ACHN (cell line): ENCODE measurements around the gene P2RX1.

Experiments used
- DNase-seq: peaks from one replicate; pipeline ENCODE4 v3.0.0-alpha.2; 2015
- in situ Hi-C: cut with HindIII; loops from 2 replicates; pipeline ENCODE4 v1.10.0; 2017; ENCODE audit warnings: low sequenced_read_pairs, low pct_ligation_motif_present, low pct_unique_long_range_greater_than_20kb

The P2RX1 gene

DNA sequence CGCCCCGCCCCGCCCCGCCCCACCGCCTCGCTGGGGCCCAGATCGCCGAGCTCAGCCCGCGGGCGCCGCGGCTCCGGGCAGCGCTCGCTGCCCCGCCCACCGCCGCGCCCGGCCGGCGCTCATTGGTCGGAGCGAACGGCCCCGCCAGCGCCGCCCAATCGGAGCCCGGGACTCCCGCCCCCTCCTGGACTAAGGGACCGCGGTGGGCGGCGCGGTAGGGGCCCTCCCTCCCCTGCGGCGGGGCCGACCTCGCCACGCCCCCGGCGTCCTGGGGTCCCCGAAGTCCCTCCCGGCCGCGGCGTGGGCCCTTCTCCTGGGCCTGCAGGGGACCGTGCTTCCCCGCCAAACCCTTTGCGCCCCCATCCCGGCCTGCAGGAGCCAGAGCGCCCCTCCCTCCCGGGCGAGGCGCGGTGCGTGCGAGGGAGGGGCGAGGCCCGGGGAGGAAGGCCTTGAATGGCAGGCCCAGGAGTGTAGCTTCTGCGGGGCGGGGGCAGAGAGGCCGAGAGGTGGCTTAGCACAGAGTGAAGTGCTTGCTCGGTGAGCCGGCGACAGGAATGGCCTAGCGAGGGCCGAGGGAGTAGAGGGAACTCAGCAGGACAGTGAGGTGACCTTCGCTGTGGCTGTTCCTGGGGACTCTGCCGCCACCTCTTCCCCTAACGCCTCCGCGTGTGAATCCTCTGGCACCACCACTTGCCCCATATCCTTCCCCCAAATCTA lies 23.1 kb downstream of the P2RX1 start, which contains the start of gene CAMKK1:
Gene CAMKK1 (minus strand): TSS at position 51 of the 717 bp plus-strand sequence. CDS start 7,366 bp downstream, outside the sequence.
- peak; percentile 91 for DNase-seq
- in situ Hi-C loops = no loop called here

DNA sequence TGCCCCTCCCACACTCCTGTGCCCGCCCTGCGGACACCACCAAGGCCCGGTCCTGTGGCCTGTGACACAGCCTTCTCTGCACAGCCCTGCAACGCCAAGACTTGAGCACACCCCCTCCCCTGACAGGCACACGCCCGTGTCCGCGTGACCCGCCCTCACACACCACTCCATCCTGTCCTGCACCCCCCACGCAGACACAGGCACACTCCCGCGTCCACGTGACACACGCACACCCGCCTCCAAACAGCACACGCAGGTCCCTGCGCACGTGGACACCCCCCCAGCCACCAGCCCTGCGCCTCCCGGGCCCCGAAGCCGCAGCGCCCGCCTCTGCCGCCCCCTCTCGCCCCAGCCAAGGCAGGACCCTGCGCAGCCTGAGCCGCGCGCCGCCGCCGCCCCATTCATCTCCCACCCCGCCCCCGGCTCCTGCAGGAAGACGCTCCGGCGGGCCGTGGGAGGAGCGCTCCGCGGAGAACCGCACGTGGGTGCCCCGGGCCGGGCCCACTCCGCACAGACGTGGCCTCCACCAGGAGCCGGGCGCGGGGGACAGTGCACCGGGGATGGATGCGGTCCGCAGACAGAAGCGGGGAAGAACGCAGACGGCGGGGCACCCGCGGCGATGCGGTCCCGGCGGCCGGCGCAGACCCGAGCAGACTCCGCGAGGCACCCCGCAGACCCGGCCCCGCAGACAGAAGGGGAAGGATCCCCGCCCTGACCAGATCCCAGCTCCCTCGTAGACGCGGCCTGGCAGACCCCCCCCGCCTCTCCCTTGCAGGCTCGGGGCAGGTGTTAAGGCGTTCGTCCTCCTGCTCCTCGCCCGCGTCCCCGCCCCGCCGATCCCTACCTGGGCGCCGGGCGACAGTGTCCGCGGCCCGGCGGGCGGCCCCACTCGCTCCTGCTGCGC lies 23.9 kb downstream of the P2RX1 start:
- DNase-seq = peak; percentile 89
- in situ Hi-C loops = no loop called here

DNA sequence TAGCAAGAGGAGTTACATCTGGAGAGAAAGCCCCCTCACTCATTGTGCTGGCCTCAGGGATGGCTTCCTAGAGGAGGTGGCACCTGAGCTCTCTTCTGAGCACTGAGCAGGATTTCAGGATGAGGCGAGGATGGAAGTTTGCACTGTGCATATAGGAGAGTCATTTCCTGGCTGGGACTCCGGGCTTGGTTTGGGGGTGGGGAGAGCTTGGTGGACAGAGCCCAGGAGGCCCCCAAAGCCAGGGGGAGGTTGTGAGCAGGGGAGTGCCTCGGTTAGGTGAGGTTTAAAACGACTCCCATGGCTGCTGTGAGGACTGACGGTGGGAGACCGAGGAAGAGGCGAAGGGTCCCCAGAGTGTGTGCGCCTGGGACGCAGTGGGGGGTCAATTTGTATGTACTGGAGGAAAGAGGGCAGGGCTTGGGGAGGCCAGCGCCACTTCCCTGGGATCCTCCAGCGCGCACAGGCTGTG lies 24.6 kb downstream of the P2RX1 start:
- DNase-seq = peak; percentile 43
- in situ Hi-C loops = no loop called here

DNA sequence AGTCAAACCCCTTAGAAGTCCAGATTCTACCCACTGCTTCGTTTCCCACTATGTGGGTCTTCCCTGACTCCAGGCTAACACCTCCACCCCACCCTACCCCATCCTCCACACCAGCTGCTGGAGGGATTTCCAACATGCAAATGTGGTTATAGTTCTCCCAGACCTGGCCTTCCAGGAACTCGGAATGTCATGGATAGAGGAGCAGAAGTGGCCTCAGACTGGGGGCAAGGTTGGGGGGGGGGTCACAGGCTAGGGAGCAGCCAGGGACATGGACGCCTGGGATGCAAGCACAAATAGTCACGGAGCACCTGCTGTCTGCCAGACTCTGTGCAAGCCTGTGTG lies 25.4 kb downstream of the P2RX1 start:
- DNase-seq = no peak

DNA sequence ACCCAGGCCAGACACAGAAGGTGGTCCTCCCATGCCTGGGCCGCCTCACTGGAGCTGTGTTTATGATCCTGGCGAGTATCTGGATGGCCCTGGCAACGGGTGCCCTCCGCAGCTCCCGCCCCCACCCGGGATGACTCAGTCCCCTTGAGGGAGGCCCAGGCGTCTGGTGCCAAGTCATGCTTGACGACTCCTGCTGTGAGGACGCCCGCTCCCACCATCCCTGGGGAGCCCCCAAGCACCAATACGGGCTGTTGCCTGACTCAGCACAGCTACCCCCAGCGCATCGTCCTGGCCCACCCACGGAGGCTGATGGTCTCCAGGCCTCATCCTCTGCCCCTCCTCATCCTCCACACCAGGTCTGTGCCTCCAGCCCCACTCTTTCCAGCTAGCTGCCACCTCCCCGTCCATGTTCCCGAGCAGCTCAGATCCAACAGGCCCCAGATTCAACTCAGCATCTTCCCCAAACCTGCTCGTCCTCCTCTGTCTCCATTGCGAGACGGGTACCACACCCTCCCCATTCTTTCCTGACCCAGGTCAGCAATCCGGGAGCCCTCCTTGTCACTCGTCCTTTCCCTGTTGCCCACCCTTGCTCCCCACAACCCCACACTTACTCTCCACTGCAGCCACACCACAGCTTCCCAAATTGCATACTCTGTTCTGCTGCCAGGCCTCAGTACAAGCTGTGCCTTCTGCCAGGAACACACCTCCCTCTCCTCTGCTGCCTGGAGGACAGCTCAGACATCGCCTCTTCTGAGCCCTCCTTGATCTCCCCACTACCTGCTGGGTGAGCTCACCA lies 26.0 kb downstream of the P2RX1 start:
- DNase-seq = peak; percentile 98
- in situ Hi-C loops = no loop called here

More for the DNA sequence above, 25.4 kb downstream of the P2RX1 start:
- in situ Hi-C loops = no loop called here

DNA sequence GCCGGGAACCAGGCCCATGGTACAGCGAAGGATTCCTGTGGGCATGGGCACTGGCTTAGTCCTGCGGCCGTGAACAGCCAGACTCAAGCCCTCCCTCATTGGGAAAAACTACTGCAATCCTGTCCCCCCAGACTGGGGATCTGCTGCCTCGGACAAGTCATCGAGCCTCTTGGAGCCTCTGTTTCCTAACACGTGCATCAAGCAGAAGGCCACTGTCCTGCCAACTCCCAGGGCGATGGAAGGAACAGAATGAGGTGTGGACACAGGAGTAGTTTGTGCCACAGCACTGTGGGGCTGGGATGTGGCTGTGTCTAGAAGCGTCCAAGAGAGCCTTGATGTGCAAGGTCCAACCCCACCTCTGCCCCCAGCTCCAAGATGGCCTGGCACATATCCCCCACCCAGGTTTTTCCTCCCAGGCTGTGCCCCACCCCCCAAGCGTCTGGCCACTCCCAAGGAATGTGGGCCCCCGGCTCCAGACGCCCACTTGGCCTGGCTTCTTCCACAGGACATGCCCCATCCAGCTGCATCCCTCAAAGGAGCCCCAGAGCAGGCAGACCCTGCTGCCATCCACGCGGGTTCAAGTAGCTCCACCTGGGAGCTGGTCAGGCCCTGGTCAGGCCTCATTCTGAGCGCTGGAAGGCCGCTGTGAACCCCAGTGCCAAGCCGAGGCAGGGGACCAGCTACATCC lies 26.8 kb downstream of the P2RX1 start:
- in situ Hi-C loops = no loop called here
- peak; percentile 14 for DNase-seq

DNA sequence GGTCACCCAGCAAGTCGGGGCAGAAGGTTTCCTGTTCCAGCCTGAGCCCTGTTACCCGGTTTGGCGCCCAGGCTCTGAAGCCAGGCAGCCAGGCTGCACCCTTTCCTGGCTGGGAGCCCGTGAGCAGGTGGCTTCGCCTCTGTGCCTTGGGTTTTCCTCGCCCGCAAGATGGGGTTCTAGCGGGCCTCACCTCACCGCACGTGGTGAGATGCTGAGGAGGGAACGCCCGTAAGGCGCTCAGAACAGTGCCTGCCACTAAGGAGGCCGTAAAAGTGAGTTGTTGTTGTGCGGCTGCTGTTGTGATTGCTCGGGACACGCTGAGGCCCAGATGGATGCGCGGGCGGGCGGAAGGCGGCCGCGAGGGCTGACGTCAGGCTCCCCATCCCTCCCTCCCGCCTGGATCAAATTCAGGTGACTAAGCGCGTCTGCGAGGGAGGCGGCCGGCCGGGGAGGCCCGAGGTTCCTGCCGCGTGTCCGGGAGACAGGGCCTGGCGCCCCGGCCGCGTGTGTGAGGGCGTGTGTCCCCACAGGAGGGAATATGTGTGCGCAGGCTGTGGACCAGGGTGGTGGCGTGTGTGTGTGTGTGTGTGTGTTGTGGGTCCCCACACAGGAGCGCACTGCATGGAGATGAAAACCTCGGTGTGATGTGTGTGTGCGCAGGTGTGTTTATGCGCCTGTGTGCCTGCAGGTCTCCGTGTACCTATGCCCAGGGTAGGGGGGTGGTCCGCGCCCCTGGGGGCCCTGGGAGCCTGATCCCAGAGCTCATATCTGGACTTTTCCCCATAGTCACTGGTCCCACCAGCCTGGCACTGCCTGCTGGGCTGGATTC lies 27.7 kb downstream of the P2RX1 start:
- DNase-seq = peak; percentile 91
- in situ Hi-C loops = no loop called here

DNA sequence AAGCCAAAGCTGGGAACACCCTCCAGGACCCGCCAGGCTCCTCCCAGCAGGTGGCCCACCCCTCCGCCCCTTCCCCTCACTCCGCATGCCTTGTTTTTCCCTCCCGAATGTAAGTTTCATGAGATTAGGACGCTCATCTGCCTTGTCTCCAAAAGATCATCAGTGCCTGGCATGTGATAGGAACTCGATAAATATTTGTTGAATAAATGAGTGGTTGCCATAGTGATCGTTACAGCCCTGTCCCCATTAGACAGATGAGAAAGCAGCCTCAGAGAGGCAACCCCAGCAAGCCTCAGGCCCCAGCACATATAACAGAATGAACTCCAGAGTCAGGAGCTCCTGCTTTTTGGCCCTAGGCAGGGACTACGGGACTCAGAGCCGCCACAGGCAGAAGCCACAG lies 28.5 kb downstream of the P2RX1 start:
- DNase-seq = no peak
- in situ Hi-C loops = no loop called here

DNA sequence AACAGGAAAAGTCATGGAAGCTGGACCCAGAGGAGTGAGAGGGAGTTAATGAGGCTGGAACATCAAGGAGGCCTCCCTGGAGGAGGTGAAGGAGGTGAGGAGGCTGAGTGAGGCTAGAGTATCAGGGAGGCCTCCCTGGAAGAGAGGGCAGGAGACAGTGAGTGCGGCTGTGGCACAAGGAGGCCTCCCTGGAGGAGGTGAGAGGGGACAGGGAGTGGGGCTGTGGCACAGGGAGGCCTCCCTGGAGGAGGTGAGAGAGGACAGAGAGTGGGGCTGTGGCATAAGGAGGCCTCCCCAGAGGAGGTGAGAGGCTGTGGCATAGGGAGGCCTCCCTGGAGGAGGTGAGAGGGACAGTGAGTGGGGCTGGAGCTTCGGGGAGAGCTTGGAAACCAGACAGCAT lies 28.9 kb downstream of the P2RX1 start:
- no peak for DNase-seq
- in situ Hi-C loops = no loop called here

DNA sequence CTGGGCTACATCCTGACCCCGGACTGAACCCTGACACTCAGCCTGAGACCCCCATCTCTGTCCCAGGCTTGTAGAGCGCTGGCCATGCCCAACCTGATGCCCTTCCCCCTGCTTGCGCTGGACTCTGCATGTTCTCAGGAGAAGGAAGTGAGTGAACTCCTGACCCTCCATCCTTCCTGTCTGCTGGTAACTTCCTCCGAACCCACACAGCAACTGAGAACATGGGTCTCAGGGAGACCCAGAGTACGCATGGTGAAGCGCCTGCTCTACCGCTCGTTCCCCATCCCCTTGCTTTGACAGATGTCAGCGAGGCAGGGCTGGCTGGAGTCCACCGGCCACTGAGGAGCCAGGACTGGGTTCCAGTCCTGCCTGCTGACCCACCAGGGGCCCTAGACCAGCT lies 29.5 kb downstream of the P2RX1 start:
- in situ Hi-C loops = no loop called here
- DNase-seq = no peak

DNA sequence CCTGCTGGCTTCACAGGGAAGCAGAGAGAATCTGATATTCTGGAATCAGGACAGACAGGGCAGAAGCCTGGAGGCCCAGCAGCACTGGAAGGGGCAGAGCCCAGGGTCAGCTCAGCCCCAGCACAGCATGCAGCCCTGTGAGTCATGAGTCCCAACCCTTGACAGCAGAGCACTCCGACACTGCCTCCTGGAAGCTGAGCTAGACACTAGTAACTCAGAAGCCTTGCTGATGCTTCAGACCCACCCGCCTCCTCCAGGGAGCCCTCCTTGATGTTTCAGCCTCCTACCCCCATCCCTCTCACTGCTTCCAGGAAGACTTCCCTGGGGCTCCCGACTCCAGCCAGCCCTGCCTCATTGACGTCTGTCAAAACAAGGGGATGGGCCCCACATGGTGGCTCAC lies 30.3 kb downstream of the P2RX1 start:
- peak; percentile 76 for DNase-seq
- in situ Hi-C loops = no loop called here

DNA sequence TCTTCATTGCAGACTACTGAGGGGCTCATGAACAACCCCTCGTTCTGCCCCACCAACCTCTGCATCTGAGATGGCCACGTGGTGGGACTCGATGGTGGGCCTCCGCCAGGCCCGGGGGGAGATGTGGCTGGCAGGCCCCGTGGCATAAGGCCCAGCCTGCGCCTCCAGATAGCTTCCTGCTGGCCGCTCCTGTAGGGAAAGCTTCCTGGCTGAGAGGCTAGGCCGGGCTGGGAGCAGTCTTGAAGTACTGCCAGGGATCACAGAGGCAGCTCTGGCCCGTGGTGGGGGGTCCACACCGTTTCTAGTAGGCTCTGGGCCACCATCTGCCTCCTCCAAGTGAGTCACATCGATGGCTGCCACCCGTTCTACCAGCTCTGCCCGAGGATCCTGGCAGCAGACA lies 31.0 kb downstream of the P2RX1 start:
- in situ Hi-C loops = no loop called here
- no peak for DNase-seq

DNA sequence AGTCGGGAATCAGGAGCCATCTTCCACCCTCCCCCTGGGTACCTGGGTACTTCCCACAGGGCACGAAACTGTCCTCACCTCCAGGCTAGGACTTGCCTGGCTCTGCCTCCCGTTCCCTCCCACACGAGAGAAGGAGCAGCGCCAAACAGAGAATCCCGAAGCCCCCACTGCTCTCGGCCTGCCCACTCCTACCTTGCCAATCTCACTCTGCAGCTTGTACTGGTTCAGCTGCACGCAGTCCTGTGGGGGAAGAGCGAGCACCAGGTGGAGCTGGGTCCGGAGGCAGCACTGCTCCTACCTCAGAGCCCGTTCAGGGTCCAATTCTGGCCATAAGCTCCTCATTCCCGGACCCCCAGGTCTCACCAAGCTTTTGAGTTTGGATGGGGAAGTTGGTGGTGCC lies 32.1 kb downstream of the P2RX1 start:
- no peak for DNase-seq
- in situ Hi-C loops = no loop called here

DNA sequence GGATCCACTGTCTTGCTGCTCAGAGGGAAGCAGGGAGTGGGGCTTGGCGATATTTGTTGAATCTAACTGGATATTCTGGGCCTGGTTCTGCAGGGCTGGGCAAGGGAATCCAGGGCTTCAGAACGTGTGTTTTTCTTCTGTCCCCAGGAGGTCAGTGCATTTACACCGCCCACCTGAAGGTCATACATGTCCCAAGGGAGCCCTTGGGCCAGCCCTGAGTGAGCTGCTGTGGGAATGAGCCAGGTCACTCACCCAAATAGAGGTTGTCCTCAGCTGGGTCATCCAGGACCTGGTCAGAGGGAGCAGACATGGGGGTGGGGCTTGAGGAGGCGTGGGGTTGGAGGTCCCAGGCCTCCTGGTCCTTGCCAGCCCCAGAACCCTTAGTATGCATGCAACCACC lies 34.0 kb downstream of the P2RX1 start:
- in situ Hi-C loops = no loop called here
- no peak for DNase-seq

DNA sequence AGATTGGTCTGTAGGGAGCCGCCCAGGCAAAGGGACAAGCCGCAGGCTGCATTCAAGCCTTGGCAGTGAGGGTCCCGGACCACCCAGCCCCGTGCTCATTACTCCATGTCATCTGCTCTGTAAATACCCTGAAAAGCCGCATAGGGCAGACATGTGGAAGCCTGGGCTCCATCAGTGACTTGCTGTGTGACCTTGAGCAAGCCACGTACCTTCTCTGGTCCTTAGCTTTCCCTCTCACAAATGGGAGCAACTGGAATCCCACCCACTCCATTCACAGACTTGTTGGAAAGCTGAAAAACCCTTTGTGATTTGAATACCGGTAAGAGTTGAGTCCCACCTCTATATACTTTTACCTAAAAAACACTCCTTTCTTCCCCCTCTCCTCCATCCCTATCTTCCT lies 35.3 kb downstream of the P2RX1 start:
- no peak for DNase-seq
- in situ Hi-C loops = no loop called here

DNA sequence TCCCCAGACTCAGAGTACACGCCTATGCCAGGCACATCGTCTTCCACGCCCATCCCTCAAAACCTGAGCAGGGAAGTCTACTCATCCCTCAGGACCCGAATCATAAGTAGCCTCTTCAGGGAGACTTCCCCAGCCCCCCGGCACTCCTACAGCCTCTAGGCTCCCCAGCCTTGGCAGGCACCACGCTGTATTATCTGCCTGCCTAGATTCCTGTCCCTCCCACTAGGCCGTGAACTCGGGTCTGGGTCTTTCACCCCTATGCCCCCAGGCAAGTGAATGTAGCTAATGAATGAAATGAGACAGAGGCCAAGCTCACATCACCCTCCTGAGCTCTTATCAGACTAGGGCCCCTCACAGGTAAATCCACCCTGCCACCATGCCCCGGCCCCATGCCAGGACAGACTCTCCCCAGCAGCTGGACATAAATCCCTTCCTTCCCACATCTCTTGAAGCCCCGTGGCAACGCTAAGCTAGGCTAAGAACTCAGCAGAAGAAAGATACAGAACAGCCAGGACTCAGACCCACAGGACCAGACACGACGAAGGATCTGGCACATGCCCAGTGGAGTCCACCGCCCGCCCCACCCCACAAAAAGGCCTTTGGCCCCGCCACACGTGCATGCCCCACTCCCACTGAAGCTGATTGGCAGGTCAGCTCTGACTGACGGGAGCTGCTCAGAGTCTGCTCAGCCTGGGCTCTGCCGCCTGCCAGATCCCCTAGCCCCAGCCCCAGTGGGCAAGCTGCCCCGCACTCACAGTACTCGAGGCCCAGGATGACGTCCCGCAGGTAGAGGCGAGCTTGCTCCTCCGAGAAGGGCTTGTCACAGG lies 36.5 kb downstream of the P2RX1 start:
- no peak for DNase-seq

DNA sequence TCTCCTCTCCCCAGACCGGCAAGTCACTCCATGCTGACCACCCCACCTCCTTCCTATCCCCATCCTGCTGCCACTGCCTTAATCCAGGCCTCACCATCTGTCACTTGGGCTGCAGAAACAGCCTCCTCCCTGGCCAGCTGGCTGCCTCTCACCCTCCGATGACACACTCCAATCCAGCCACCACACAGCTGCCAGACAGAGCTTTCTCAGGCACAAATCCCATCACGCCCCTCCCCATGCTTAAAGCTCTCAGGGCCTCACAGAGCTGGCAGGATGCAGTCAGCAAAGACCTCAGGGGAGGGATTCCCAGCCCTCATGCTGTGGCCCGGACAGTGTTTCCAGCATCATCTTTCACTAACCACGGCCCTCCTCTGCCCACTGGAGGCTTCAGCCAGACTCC lies 37.1 kb downstream of the P2RX1 start:
- DNase-seq = no peak
- in situ Hi-C loops = no loop called here

More for the DNA sequence above, 36.5 kb downstream of the P2RX1 start:
- in situ Hi-C loops = no loop called here
